ENCODE results near the gene KIRREL1. TPM values are rescaled to one million over a fixed set of nuclear protein-coding genes. Genes with fewer than 3 reads are reported as not detected.

KIRREL1 gene
- total and polyA plus RNA-seq, 2 of the 8 experiments (the other 6 are each of a cell fraction or from before 2014, with no cell fraction given), result 14.2 to 39.0 TPM

DNA sequence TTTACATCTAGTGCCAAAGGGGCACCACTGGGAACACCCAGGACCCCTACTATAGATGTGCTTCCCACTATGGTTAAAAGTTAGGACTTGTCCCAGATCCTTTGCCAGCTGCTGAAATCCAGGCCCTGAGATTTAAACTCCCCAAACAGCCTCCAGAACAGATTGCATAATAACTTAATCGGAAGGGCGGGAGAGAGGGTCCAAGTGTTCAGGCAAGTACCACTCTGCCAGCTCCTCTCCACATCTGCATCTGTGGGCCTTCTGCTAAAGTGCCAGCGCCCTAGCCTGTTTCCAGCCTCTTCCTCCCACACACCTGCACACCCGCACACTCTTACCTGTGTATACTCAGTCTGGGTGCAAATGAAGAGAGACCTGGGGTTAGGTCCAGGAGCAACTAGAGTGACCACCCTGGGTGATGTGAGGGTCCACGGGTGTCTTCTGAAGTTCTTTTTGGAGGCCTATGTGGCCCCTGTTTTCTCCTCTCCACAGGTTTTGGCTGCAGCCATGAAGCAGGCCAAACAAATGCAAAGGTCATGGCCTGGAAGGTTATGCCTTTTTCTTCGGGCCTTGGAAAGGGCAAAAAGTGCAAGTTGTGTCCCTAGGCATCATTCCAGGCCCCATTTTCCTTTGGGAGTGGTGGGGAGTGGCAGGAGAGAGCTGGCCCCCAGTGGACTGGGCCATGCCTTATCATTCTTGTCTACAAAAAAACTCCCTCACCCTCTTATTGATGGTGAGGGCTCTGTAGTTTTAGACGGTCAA is 29.3 kb downstream of the KIRREL1 start:
- Histone ChIP-seq H3K79me1 (ENCODE audit: low read depth, low read length) (peaks cover 16% of the 10 kb centered on the region), H2BK15ac (ENCODE audit: low read length) (0 out of 2 replicates have a peak overlapping the region, but pooled peaks have one; percentile 46), H2BK20ac (ENCODE audit: low read length) (no peak overlapping the region), H4K8ac (ENCODE audit: extremely low read depth, insufficient read depth, low read length) (no peak overlapping the region), H3K23ac (ENCODE audit: insufficient read length) (no peak overlapping the region), H2AFZ (ENCODE audit: low read length) (no peak overlapping the region), H4K20me1 (replicated peaks in 1 of 2; ENCODE audit: control insufficient read depth in 1 of 2, insufficient read depth in 2 of 2, low read length in 2 of 2) (no peaks in the 10 kb centered on the region), H3K9ac (replicated peaks in 1 of 4; ENCODE audit: extremely low read depth in 1 of 4, low read depth in 3 of 4, low read length in 3 of 4) (no peak overlapping the region; a peak in 3 of 7 replicates), H3K79me2 (ENCODE audit: control insufficient read depth in 1 of 2, insufficient read depth in 2 of 2, low read length in 2 of 2) (peaks cover 3 to 53% of the 10 kb centered on the region in 2 experiments), H3K36me3 (ENCODE audit: control insufficient read depth in 2 of 4, insufficient read depth in 4 of 4, low read length in 3 of 4) (no peaks in the 10 kb centered on the region), H3K56ac (replicated peaks; ENCODE audit: insufficient read length, low read depth, low read length) (no peak overlapping the region), H3K4me2 (ENCODE audit: insufficient read depth in 1 of 2, low read depth in 2 of 2, low read length in 2 of 2) (no peak overlapping the region), H3K4me1 (replicated peaks in 1 of 4; ENCODE audit: control insufficient read depth in 3 of 4, insufficient read depth in 4 of 4, low read length in 3 of 4) (peaks cover 15 to 47% (median 19%) of the 10 kb centered on the region in 4 experiments), H3K9me3 (ENCODE audit: insufficient read depth in 2 of 2, low read depth in 1 of 2, low read length in 1 of 2) (no peaks in the 10 kb centered on the region), H3K27ac (ENCODE audit: low read depth, low read length) (no peak overlapping the region), H2BK5ac (ENCODE audit: low read depth, low read length) (peak overlapping the region; percentile 69; the same call in 1 of the 2 replicates), H3K18ac (ENCODE audit: extremely low read depth, low read length) (peak overlapping the region; percentile 24; the same call in 1 of the 2 replicates), H3K14ac (ENCODE audit: insufficient read length) (no peak overlapping the region), H2AK5ac (ENCODE audit: low read depth, low read length) (no peak overlapping the region; the same call in 1 of the 2 replicates), H4K5ac (ENCODE audit: insufficient read length, low read depth, low read length) (no peak overlapping the region), H3K23me2 (ENCODE audit: low read depth, low read length) (no peaks in the 10 kb centered on the region), H3K4me3 (ENCODE audit: extremely low read depth in 1 of 4, insufficient read depth in 2 of 4, low read depth in 3 of 4, low read length in 4 of 4) (no peak overlapping the region), H4K91ac (replicated peaks; ENCODE audit: insufficient read length, low read length) (no peak overlapping the region), H3K4ac (replicated peaks; ENCODE audit: insufficient read length, low read depth, low read length) (no peak overlapping the region), H2BK12ac (ENCODE audit: low read depth, low read length) (no peak overlapping the region), H2BK120ac (replicated peaks; ENCODE audit: low read depth, low read length) (no peak overlapping the region), H3K27me3 (replicated peaks in 1 of 4; ENCODE audit: control insufficient read depth in 3 of 4, extremely low read depth in 1 of 4, insufficient read depth in 3 of 4, low read length in 3 of 4) (no peaks in the 10 kb centered on the region)
- FAIRE-seq, result no peak
- no peak for DNase-seq (ENCODE audit: low read depth in 1 of 2, low spot score in 2 of 2)
- WGBS, 2 experiments (ENCODE audit: extremely low coverage in 1 of 2, insufficient coverage in 1 of 2, insufficient read length in 1 of 2, insufficient replicate concordance in 2 of 2, low coverage in 1 of 2, low lambda C conversion rate in 2 of 2, missing lambda C conversion rate in 1 of 2), result 75% methylated on average over 7 of the region's 7 CpGs; no CpG with 5 or more reads in 1 of the 2 experiments
- CTCF ChIA-PET (ENCODE audit: partially characterized antibody), result interaction anchor here (0.6 to 50.0 kb wide), 4 partner anchors 3 to 374 kb away, joined by 3 to 1615 read pairs (median 809); partner anchors contain the start of gene KIRREL1
- 0 out of 2 replicates have a peak, but pooled peaks have one; percentile 2 for TF ChIP-seq CEBPB (IDR thresholded peaks at IDR 0.05; ENCODE audit: low read depth, low read length)
- no peak for TF ChIP-seq SP4 (IDR thresholded peaks at IDR 0.05; ENCODE audit: low read length)
- POLR2A ChIA-PET (ENCODE audit: partially characterized antibody), result interaction anchor here (1.0 to 1.8 kb wide), 3 partner anchors 15 to 30 kb away, joined by 3 to 4 read pairs (median 3); no protein-coding TSS in a partner anchor
